T-helper 17 cell (primary cell): ENCODE measurements around the gene TUBB8B. TPM values are rescaled to one million over a fixed set of nuclear protein-coding genes. Genes with fewer than 3 reads are reported as not detected.

ENCODE experiments used
- total RNA-seq, 4 donors: library from RNA in 2 of 4; stranded (reverse) in 2 of 4; gene quantifications; one replicate each; pipeline ENCODE4 v1.2.3 and lab custom pipeline; 2022 to 2026

Gene TUBB8B
- total RNA-seq, 2 donors from 2014 or later, result not detected

Other genes with a start within 250 kb of the TUBB8B start
- 10 to 100 TPM; 43.3 to 44.7 TPM for gene USP14, start 108.9 kb upstream of the TUBB8B start, total RNA-seq
- gene THOC1, start 218.4 kb upstream of the TUBB8B start, total RNA-seq, result 10 to 100 TPM; 83.7 to 90.4 TPM